Ishikawa (cell line): Measurements from ENCODE around the gene ZSWIM6.

Experiments
- CREB1 ChIP-seq: IDR thresholded peaks from 2 replicates; pipeline ENCODE4 v1.6.1; 2012; ENCODE audit warnings: low read depth
- EP300 ChIP-seq: IDR thresholded peaks from 2 replicates; pipeline ENCODE4 v1.6.1; 2012; ENCODE audit warnings: borderline replicate concordance
- FOXM1 ChIP-seq: IDR thresholded peaks from 2 replicates; pipeline ENCODE4 v1.6.1; 2012; ENCODE audit warnings: low read depth, borderline replicate concordance
- MAX ChIP-seq: IDR thresholded peaks from 2 replicates; pipeline ENCODE4 v1.6.1; 2012
- RAD21 ChIP-seq: IDR thresholded peaks from 2 replicates; pipeline ENCODE4 v1.6.1; 2012; ENCODE audit warnings: low read depth
- TAF1 ChIP-seq: IDR thresholded peaks from 2 replicates; pipeline ENCODE4 v1.6.1; 2012; ENCODE audit warnings: low read depth, mild to moderate bottlenecking
- TCF12 ChIP-seq: IDR thresholded peaks from 2 replicates; pipeline ENCODE4 v1.6.1; 2012; ENCODE audit warnings: low read depth
- TEAD4 ChIP-seq: IDR thresholded peaks from 2 replicates; pipeline ENCODE4 v1.6.1; 2012
- YY1 ChIP-seq: IDR thresholded peaks from 2 replicates; pipeline ENCODE4 v1.6.1; 2012; ENCODE audit warnings: low read depth

- TF ChIP-seq RAD21: no peak
- no peak for TF ChIP-seq TCF12
- TF ChIP-seq MAX: no peak
- no peak for TF ChIP-seq TEAD4
- TF ChIP-seq FOXM1: no peak
- TF ChIP-seq YY1: no peak
- TF ChIP-seq EP300: no peak
- no peak for TF ChIP-seq TAF1
- TF ChIP-seq CREB1: no peak
Observed at GRCh38 chr5:61349935-61350334, 17.9 kb downstream of the ZSWIM6 start.
